NOMO-1 treated with dmso at 0.1 percent for 144 hours (cell line): ENCODE data around the gene HOXA3.

Experiments
- DNase-seq: peaks from one replicate; lab custom pipeline; 2025; ENCODE audit not compliant: unreplicated experiment; lab: John Stamatoyannopoulos, UW

HOXA3 gene

DNA sequence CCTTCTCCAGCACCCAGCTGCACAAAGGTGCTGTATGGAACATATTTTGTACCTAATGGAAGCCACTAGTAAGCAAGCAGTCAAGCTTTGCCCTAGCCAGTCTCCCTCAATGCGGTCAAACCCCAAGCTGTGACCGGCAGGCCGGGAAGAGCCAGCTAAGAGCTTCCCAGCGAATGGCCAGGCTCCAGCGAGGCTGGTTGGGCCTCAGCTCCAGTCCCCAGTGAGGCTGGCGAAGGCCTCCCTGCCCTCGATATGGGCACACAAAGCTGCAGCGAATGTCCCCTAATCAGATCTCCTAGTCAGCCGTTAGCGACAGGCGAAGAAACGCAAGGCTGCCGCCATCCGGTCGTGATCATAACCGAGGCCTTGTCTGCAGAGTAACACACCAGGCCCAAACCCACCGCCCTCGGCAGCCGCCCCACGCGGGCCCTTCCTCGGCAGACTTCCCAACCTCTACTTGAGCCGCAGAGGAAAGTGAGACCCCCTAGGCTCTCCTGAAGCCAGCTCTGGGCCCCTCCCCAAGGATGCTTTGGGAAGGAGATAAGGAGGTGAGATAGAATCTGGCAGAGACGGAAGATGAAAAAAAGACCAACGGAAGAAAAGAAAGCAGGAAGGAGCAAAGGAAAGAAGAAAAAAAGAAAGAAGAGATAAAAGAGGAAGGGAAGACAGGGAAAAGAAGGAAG, 16.0 kb upstream of the HOXA3 start:
- no peak for DNase-seq

DNA sequence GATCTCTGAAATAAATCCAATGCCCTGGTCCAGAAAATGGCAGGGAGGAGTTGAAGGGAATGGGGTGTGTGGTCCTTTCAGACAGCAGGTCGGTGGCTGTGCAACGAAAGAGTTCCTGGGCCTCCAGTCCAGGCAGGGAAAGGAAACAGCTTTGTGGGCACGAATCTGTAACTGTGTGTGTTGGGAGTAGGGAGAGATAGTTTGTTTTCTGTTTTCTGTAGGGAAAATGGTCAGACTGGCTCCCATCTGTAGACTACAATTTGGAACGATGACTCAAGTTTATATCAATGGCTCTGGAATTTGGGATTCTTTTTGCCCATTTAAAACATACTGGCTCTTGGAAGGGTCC, 15.5 kb upstream of the HOXA3 start:
- no peak for DNase-seq

DNA sequence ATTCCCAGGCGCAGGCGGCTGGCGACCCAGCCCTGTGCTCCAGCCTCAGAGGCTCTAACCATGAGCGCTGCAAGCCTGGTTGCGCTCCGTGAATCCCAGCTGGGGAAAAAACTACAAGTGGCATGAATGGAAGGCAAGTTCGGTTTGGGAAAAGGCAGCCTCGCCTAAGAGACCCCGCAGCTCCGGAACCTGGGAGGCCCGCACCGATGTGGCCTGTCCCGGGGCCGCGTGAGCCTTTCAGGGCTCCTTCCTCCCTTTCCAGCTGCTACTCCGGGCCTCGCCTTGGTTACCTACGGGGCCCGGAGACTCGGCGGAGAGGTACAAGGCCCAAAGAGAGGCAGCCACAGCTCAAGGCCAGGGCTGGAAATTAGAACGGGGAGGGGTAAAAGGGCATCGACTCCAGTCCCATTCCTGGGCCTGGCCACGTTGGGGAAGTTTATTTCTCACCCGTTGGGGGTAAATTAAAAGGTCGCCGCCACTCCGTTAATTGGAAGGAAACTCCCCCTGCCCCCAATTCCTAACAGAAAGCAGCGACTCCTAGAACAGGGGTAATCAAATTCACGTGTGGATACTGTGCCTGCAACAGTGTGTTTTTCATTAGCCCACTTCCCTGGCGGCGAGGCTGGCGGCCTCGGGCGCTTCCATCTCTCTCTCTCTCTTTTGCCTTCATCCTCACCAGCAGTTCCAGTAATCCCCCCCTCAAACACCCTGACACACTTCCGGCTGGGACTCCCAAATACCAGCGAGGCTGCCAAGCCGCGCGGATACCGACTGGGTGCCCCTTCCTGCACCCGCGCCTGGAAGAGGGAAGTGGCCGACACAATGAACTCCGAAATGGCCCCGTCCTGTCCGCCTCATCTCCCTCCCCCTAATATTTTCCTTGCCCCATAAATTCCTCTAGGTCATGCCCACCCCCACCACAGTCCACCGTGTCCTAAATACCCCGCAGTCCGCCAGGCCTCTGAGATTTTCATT, 14.4 kb upstream of the HOXA3 start:
- no peak for DNase-seq

DNA sequence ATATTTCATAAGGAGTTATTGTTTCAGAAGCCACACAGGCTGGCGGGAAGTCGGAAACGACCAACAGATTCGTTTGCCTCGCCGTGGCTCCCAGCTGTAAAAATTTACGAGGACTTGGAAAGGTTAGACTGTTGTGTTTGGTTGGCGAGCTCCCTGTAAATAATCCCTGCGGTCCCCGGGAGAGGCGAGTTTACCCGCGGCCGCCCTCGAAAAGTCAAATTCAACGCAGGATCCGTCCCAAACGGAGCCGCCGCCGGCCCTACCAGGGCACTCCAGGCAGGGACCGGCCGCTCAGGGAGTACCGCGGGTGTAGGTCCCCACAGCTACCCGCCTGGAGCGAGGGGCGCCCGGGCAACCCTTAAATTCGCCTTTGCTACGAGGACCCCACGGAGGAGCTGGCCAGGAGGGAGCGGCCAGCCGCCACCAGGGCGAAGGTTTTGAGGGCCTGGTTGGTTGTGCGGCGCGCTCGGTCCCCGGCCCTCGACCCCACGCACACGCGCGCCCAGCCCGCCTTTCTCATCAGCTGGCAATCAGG, 13.7 kb upstream of the HOXA3 start:
- DNase-seq, result no peak

DNA sequence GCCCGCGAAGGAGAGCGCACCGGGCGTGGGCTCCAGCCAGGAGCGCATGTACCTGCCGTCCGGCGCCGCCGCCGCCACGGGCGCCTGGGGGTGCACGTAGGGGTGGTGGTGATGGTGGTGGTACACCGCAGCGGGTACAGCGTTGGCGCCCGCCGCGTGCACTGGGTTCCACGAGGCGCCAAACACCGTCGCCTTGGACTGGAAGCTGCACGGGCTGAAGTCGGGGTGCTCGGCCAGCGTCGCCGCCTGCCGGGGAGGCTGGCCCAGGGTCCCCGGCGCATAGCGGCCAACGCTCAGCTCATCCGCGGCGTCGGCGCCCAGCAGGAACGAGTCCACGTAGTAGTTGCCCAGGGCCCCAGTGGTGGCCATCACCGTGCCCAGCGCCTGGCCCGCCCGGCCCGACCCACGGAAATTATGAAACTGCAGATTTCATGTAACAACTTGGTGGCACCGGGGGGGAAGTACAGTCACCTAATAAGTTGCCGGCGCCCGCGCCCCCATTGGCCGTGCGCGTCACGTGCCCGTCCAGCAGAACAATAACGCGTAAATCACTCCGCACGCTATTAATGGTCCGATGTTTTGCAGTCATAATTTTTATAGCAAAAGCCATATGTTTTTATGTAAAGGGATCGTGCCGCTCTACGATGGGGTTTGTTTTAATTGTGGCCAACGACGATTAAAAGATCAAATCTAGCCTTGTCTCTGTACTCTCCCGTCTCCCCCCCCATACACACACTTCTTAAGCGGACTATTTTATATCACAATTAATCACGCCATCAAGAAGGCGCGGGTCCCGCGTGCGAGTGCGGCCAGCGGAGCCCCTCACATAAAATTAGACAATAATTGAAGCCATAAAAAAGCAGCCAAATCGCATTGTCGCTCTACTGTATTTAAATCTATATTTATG, 13.0 kb upstream of the HOXA3 start, which contains the start of gene HOXA9:
Gene HOXA9 (minus strand): TSS at position 449 of the 907 bp plus-strand sequence. CDS start 80 bp downstream, at position 369.
- peak; percentile 81 for DNase-seq

DNA sequence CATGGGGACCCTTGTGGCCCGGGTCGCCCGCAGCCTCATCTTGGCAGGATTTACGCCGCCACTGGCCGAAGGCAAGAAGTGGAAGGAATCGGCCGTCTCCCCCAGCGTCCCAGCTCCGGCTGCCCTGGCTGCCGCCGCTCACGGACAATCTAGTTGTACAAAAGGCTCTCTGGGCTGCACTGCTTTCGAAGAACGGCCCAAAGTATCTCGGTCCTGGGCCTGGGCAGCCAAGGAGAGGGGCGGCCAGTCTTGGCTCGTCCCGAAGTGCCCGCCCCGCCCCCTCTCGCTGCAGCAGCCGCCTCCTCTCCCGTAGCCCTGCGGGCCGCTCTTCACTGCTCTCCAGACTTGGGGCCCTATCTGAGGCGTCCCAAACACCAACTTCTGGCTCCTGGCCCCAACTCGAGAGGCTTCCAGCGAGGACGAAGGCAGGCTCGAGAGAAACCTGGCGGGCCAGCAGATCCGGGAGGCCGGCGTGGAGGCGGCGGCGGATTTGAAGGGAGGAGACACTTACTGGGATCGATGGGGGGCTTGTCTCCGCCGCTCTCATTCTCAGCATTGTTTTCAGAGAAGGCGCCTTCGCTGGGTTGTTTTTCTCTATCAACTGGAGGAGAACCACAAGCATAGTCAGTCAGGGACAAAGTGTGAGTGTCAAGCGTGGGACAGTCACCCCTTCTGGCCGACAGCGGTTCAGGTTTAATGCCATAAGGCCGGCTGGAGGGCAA, 12.1 kb upstream of the HOXA3 start:
- no peak for DNase-seq

DNA sequence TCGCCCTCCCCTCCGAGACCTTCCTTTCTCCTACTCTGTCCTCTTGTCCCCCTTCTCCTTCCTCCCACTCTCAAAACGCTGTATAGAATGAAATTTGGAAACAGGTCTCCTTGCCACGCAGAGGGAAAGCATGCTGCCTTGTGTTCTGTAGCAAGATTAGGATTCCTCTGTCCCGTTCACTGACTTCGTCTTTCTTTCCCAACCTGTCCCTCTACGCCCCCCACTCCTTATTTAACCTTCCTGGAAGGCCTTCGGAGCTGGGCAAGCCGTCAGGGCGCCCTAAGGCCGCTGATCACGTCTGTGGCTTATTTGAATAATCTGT, 11.6 kb upstream of the HOXA3 start:
- no peak for DNase-seq

DNA sequence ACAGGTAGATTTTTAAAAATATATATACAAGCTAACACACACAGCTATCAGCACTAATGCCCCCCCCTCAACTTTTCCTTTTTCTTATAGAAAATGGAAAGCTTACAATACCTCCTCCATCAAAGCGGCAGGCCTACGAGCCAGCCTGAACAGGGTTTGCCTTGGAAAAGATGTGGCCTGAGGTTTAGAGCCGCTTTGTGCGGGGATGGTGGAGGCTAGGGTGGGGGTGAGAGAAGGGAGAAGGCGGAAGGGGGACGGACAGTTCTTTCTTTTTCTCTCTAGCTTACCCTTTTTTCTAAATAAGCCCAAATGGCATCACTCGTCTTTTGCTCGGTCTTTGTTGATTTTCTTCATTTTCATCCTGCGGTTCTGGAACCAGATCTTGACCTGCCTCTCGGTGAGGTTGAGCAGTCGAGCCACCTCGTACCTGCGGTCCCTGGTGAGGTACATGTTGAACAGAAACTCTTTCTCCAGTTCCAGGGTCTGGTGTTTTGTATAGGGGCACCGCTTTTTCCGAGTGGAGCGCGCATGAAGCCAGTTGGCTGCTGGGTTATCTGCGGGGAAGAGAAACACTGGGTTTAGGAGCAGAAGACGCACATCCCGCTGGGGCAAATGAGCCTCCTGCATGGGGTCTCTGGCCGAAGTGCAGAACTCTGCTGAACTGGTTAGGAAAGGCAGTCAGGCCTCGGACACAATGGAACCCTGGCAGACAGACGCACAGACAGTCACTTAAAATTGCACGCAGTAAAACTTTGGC, 11.1 kb upstream of the HOXA3 start:
- no peak for DNase-seq

DNA sequence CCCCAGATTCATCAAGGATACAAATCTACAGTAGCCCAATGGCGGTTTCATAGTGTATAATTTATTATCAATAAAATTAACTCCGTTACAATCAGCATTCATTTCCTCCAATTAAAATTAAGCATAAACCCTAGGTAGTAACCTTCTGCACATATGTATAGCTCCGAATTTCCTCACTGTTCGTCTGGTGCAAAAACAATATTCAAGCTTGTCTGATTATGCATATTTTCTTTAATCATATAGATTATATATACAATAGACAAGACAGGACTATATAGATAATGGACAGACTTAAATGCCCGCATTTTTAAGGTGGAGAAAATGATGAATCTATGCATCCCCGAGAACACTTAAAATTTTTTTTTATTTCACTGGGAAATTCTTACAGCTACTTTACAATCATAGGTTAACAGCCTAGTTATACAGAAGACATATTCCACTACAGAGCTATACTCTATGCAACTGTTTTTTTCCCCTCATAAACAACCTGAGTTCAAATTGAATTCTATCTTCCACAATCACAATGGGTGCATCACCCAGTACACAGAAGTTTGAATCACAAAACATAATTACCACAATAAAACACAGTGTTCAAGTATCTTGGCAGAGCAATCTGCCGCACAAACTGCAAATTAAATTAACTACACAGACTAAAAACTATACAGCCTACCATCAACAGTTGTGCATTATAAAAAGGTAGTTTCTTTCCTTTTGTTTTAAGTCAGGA, 10.3 kb upstream of the HOXA3 start:
- no peak for DNase-seq

DNA sequence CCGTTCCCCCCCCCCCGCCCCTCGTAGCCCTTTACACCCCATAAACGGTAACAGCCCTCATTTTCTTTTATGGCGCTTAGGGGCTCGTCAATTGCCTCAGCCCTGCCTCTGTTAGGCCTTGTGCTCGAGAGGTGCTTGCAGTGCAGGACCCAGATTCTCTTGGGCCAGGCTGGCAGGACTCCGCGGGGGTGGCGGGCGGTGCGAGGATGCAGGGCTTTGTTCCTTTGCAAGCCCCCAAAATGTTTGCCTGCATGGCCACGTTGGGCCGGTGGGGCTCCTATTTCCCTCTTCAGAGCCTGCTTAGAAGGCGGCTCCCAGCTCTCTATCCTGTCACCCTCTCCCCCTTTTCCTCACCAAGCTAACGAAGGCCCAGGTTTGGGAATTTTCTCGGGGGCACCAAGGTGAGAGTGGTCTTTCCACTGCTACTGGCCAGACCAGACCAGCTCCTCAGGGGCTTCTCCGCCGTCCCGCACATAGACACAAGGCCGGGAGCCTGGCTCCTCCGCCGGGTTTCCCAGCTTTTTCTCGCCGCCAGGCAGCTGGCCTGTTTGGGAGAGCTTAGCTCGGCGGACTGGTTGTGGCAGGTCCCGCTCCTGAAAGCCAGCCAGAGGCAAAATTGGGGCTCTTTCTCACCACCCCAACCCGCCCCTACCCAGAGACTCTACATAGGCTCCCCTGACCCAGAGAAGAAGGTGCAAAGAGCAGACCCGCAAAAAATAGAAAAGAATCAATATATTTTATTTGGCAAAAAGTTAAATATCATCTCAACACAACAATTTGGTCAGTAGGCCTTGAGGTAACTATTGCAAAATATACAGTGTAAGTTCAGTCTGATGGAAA, 9.6 kb upstream of the HOXA3 start:
- no peak for DNase-seq

DNA sequence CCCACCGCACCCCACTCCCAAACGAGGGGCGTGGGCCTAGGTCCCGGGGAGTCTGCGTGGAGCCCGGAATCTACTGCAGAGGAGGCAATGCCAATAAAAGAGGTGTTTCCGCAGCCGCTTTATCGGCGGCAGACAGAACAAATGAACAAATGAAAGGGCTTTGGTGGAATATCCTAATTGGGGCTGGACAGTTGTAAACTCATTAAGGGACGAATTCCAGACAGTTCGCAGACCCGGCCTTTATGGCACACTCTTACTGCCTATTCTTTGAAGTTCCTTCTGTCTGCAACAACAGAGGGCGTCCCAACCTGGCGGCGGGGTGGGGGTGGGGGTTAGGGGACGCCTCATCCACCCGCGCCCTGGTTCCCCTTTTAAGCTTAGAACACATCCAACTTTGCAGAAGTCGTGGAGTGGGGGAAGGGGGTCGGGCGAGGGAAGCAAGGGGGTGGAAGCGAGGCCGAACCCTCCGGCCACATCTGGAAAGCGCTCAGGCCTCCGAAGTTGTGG, 8.9 kb upstream of the HOXA3 start:
- DNase-seq, result peak; percentile 63

DNA sequence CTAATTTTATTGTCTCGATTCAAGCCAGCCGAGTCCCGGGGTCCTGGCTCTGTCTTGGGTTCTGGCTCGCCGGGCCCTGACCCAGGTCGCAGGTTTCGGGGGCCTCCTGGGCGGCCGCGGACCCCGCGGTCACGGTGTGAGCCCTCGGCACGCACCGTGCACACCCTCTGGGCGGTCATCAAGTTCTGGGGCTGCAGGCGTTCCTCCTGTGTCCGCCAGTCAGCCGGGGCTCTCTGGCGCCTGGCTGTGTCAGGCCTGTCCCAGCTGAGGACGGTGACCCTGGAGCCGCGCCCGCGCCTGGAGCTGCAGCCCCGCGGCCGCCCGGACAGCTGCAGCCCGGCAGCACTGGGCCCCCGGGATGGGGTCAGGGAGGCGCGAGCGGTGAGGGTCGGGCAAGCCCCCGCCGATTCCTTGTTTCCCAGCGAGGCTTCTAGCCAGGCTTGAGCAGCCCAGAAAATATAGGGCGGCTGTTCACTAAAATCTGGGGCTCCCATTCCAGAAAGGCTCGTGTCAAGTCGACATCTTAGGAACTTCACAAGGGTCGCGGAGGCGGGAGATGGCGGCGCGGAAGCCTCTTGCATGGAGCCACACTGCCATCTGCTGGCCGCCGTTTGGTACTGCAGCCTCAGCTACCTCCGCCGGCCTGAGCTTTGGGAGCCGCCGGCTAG, 8.3 kb upstream of the HOXA3 start:
- peak; percentile 74 for DNase-seq

DNA sequence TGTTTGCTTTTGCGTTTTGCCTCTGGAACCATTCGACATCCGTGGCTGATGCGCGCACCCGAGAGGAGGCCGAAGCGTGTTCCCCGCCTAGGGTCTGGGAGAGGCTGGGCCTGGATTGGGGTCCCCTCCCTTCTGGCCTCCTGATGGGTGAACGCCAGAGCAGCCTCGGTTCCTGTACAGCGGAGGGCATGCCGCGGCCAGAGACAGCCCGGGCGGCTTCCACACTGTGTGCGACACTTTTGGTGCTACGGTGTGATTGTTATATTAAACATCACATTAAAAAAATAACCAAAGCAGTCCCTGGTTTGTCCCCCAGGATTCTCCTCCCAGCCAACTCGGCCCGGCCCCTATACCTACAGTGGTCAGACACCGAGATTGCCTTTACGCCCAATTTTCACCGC, 7.8 kb upstream of the HOXA3 start:
- no peak for DNase-seq

DNA sequence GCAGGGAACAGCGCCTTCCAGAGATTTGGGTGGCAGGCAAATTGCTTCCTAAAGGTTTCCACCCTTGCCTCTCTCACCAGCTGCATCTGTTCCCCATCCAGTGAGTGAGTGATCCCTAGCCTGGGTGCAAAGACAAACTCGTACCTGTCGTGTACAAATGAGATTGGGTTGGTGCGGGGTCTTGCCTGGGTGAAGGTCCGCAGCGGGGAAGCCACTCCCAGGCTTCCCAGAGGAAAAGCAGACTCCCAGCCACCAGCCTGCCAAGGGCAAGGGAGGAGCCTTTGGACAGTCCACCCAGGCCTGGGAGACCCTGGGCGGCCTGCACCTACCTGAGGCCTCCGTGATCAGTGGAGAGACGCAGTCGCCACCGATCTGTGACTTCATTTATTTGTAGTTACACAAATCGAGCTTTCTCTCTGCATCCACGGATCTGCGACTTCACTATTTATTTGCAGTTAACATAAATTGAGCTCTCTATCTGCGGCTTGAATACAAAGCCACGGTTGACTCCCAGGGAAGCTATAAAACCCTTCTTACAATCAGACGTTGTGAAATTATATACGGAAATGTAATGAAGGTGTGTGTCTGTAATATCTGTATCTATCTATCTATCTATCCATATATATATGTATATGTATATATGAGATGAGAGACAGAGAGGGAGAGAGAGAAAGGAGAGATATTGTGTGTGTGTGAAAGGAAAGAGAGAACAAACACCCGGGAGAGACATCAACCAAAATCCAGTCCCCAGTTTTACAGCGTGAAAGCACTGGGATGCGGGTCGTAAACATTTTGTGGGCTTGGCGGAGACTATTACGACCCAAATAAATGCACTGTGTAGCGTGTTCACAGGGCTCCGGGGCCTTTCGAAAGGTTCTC, 7.1 kb upstream of the HOXA3 start:
- no peak for DNase-seq

DNA sequence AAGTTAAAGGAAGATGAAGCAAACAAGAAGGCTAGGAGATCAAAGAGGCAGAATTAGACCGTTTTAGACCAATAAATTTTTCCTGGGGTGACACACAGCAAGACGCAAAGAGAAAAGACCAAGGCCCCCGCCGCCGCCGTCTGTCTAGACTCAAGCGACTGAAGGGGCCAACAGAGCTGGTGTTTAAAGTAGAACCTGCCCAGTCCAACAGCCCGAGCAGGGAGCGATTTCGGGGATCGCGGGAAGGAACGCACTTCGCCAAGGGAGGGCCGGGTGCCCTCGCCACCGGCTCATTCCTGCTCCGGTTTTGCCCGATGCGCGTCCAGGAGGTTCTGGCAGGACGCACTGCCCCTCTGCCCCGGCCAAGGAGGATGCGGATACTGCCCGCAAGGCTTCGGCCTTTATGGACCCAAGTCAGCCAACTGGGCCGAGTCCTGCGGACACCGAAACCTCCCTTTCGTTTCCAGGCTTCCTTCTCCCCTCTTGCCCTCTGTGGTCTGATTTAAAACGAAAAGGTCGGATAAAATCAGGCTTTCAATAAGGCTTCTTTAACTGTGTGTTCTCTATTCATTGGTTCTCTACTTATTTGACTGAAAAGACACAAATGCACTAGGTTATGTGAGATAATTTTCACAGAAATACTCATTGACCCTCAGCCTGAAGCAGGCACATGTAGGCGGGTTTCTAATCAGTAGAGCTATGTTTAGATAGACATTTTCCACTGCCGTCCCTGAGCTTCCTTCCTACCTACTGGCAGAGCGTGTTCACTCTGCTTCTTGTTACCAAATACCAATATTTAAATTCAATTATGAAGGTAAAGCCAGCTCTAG, 6.3 kb upstream of the HOXA3 start:
- no peak for DNase-seq
